Lower lobe of right lung (tissue), 2 donors: Measurements from ENCODE around the gene ZDHHC22. TPM values are rescaled to one million over a fixed set of nuclear protein-coding genes. Genes with fewer than 3 reads are reported as not detected.

Source experiments
- ATAC-seq, 2 donors: fragments of 200-7000 bp; cut with Tn5 transposase; one replicate each; pipeline ENCODE4 v1.9.1; 2020 to 2022; ENCODE audit warnings: mild to moderate bottlenecking in 2 of 2, moderate library complexity in 2 of 2
- DNase-seq: peaks from one replicate; pipeline ENCODE4 v3.0.0-alpha.2; 2020
- H3K27ac ChIP-seq: fragments of 200-600 bp; one replicate; pipeline ENCODE4 v1.8.0; 2022
- H3K27me3 ChIP-seq: fragments of 200-600 bp; one replicate; pipeline ENCODE4 v1.8.0; 2022; ENCODE audit warnings: low read depth
- H3K36me3 ChIP-seq: fragments of 200-600 bp; one replicate; pipeline ENCODE4 v1.8.0; 2022; ENCODE audit warnings: mild to moderate bottlenecking
- H3K4me1 ChIP-seq: fragments of 200-600 bp; one replicate; pipeline ENCODE4 v1.8.0; 2022
- H3K4me3 ChIP-seq: fragments of 200-600 bp; one replicate; pipeline ENCODE4 v1.8.0; 2022; ENCODE audit warnings: mild to moderate bottlenecking
- H3K9me3 ChIP-seq: fragments of 200-600 bp; one replicate; pipeline ENCODE4 v1.8.0; 2022
- intact Hi-C: fragments of 100-400 bp; cut with DNase I; formaldehyde crosslinking; loops from one replicate; pipeline ENCODE4 v1.11.0; 2022
- total RNA-seq: library from RNA; stranded (reverse); fragmentation: NEBNext Ultra II Directional; extraction: Animal tissue kit (Norgen Biotek cat#: 25700); gene quantifications from one replicate; pipeline ENCODE4 v1.2.1, GENCODE V29; 2021
- TF ChIP-seq, protein P1 (sequence below): fragments of 200-600 bp; IDR thresholded peaks from one replicate; pipeline ENCODE4 v1.8.0; 2022; ENCODE audit warnings: antibody characterized with exemption, mild to moderate bottlenecking
- donor health status: DM: no; HTN: yes; CAD: no; lungs with severe emphysema.

The ZDHHC22 gene
- total RNA-seq, 1 donor from 2014 or later, result not detected

- no peak for ATAC-seq
- intact Hi-C loops, result no loop called here
- H3K27ac ChIP-seq, result peak overlapping the region; percentile 94
- H3K36me3 ChIP-seq, result no peaks in the 10 kb centered on the region
- peak overlapping the region; percentile 72 for H3K4me3 ChIP-seq
- TF ChIP-seq, protein P1, sequence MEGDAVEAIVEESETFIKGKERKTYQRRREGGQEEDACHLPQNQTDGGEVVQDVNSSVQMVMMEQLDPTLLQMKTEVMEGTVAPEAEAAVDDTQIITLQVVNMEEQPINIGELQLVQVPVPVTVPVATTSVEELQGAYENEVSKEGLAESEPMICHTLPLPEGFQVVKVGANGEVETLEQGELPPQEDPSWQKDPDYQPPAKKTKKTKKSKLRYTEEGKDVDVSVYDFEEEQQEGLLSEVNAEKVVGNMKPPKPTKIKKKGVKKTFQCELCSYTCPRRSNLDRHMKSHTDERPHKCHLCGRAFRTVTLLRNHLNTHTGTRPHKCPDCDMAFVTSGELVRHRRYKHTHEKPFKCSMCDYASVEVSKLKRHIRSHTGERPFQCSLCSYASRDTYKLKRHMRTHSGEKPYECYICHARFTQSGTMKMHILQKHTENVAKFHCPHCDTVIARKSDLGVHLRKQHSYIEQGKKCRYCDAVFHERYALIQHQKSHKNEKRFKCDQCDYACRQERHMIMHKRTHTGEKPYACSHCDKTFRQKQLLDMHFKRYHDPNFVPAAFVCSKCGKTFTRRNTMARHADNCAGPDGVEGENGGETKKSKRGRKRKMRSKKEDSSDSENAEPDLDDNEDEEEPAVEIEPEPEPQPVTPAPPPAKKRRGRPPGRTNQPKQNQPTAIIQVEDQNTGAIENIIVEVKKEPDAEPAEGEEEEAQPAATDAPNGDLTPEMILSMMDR, result no peak
- DNase-seq, result no peak
- peaks cover 43% of the 10 kb centered on the region for H3K4me1 ChIP-seq
- no peaks in the 10 kb centered on the region for H3K9me3 ChIP-seq
- no peaks in the 10 kb centered on the region for H3K27me3 ChIP-seq
Observed at GRCh38 chr14:77097006-77097699, 44.4 kb downstream of the ZDHHC22 start.

DNA sequence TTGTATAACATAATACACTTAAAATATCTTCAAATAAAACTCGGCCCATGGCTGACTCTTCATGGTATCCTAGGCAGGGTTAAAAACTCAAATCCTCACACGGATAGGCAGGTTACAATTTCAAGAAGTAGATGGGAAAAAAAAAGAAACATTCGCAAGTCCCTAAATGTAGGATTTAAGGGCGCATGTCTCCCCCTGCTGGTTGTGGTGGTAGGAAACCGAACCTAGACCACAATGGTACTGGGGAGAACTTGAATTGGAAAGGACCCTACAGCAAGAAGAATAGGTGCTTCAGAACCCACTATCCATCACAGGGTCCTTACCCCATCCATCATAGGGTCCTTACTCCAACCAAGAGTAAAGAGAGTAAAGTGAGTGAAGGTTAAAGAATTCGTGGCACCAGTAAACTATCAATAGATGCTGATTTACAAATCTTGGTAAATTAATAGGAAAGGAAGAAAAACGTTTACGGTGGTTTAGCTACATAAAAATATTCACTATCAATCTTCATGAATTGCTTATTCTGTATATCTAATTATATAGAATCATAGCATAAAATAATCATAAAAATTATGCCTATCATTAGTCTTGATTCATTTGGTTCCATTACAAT, 46.8 kb downstream of the ZDHHC22 start:
- Histone ChIP-seq H3K4me3 (no peak overlapping the region), H3K4me1 (peaks cover 22% of the 10 kb centered on the region), H3K27ac (no peak overlapping the region), H3K9me3 (peaks cover 10% of the 10 kb centered on the region), H3K36me3 (no peaks in the 10 kb centered on the region), H3K27me3 (no peaks in the 10 kb centered on the region)
- intact Hi-C loops, result no loop called here
- TF ChIP-seq, protein P1, result peak; percentile 85
- DNase-seq (peak; percentile 78), ATAC-seq (no peak)

DNA sequence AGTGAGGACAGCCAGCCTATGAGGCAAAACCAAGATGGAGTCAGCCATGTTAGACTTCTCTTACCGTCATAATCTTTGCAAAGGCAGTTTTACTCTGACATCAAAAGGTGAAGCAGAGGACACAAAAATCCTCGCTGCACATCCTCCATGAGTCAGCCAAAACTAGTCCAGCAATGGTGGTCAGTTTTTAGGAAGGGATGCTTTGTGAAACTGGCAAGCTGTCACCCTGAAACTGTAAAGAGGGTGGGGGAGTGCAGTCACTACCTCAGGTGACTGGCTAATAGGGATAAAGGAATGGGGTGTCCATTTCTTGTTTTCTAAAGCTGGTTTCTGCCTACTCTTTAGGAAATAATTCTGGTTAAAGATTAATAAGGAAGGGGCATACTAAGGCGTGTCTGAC, 48.9 kb downstream of the ZDHHC22 start:
- H3K27me3 ChIP-seq, result no peaks in the 10 kb centered on the region
- TF ChIP-seq, protein P1, result no peak

GRCh38 chr14:77091518-77091917, 50.1 kb downstream of the ZDHHC22 start:
- no peaks in the 10 kb centered on the region for H3K36me3 ChIP-seq
- ATAC-seq (no peak), DNase-seq (no peak)
- no peak overlapping the region for H3K27ac ChIP-seq
- intact Hi-C loops, result no loop called here
- no peaks in the 10 kb centered on the region for H3K27me3 ChIP-seq
- H3K4me1 ChIP-seq, result peaks cover 3% of the 10 kb centered on the region
- no peak overlapping the region for H3K4me3 ChIP-seq
- peaks cover 10% of the 10 kb centered on the region for H3K9me3 ChIP-seq
- TF ChIP-seq, protein P1, result no peak

More for the DNA sequence above, 48.9 kb downstream of the ZDHHC22 start:
- peaks cover 11% of the 10 kb centered on the region for H3K4me1 ChIP-seq
- no peak for ATAC-seq
- intact Hi-C loops, result no loop called here
- H3K36me3 ChIP-seq, result no peaks in the 10 kb centered on the region
- no peak for DNase-seq
- H3K27ac ChIP-seq, result no peak overlapping the region
- H3K4me3 ChIP-seq, result no peak overlapping the region
- peaks cover 10% of the 10 kb centered on the region for H3K9me3 ChIP-seq

DNA sequence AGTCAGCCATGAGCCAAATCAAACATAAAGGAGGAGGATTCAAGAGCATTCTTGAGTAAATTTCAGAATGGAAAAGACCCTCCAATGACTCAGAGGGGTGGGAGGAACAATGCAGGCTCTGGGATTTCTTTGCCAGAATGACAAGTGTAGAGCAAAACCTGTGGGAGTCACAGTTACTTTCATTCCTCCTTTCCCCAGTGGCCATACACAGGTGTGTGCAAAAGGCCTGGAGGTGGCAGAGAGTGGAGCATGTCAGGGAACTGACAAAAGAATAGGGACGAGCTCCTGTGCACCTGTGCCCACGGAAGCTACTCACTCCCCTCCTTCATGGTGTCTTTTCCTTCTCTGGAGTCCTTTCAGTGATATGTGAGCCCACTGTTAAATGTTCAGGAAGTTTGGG, 52.9 kb downstream of the ZDHHC22 start:
- no peaks in the 10 kb centered on the region for H3K4me1 ChIP-seq
- H3K27me3 ChIP-seq, result no peaks in the 10 kb centered on the region
- no peak overlapping the region for H3K4me3 ChIP-seq
- peak in 1 of 2 donors; percentile 28 for ATAC-seq
- H3K27ac ChIP-seq, result peak overlapping the region; percentile 43
- no peaks in the 10 kb centered on the region for H3K36me3 ChIP-seq
- DNase-seq, result no peak
- intact Hi-C loops, result no loop called here
- H3K9me3 ChIP-seq, result peaks cover 10% of the 10 kb centered on the region
- TF ChIP-seq, protein P1, result no peak
